Activated CD4-positive, alpha-beta T cell treated with anti-CD3 and anti-CD28 coated beads, Interleukin-2, Interleukin-4, amounts not matched to agents 100 ng/mL and 50 ng/mL, durations not matched to agents 16 hours and 8 hours (primary cell): Measurements from ENCODE around the gene WRAP53.

Source experiments
- DNase-seq: peaks from one replicate; pipeline ENCODE4 v3.0.0-alpha.2; 2020; ENCODE audit warnings: low spot score

Gene WRAP53

DNA sequence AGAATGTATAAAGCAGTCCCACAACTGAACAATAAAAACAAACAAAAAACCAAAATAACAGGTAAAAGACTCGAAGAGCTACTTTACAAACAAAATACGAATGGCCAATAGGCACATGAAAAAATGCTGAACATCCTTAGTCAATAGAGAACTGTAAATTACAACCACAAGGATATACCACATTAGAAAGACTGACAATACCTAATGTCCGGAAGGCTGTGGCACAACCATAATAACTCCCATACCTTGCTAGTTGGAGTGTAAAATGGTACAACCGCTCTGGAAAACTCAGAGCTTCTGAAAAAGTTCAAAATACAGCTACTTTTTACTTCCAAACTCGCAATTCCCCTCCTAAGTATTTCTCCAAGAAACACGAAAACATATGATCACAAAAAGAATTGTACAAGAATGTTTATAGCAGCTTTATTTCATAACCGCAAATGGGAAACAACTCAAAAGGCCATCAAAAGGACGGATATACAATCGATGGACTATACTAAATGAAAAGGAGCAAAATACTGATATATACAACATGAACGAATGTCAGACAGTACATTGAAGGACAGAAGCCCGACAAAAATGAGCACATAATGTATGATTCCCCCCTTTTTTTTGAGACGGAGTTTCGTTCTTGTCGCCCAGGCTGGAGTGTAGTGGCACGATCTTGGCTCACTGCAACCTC, 3.3 kb upstream of the WRAP53 start:
- DNase-seq, result no peak

DNA sequence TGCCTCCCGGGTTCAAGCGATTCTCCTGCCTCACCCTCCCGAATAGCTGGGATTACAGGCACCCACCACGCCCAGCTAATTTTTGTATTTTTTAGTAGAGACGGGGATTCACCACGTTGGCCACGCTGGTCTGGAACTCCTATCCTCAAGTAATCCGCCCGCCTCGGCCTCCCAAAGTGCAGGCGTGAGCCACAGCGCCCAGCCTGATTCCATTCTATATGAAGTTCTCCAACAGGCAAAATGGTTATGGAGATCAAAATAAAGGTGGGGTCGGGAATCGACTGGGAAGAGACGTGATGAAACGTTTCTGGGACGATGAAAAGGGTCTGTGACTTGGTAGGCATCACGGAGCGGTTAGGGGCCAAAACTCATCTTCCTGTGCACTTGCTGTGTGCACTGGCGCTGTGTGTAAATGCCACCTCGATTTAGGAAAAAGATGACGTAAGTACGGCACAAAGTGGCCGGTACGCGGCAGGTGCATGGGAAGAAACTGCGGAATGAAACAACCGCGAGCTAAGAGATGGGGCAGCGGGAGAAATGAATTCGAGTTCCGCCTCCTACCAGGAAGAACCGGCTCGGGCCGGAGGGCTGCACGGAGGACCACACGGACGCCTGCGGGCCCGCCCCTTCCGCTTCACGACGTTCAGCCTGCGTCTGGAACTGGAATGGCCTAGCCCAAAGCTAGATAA, 2.6 kb upstream of the WRAP53 start:
- DNase-seq, result peak; percentile 91

DNA sequence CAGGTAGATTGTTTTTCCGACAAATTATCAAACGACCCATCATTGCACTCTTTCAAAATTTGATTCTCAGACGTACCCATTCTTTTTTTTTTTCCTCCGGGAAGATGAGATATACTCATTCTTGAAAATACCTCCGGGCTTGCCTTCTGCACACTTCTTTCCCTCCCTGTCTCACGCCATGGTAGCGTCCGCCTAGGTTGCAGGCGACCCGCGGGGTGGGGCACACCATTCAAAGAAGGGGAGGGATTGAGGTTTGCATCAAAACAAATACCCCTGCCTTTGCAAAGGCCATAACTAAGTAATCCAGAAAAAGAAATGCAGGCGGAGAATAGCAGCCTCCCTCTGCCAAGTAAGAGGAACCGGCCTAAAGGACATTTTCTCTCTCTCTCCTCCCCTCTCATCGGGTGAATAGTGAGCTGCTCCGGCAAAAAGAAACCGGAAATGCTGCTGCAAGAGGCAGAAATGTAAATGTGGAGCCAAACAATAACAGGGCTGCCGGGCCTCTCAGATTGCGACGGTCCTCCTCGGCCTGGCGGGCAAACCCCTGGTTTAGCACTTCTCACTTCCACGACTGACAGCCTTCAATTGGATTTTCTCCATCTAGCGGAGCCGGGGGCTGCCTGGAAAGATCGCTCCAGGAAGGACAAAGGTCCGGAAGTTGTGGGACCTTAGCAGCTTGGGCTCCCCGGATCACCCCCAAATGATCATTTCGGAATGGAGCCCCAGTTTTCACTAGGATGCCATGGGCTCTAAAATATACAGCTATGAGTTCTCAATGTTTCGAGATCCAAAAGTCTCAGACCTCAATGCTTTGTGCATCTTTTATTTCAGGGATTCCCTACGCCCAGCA, 1.8 kb upstream of the WRAP53 start:
- peak; percentile 80 for DNase-seq

DNA sequence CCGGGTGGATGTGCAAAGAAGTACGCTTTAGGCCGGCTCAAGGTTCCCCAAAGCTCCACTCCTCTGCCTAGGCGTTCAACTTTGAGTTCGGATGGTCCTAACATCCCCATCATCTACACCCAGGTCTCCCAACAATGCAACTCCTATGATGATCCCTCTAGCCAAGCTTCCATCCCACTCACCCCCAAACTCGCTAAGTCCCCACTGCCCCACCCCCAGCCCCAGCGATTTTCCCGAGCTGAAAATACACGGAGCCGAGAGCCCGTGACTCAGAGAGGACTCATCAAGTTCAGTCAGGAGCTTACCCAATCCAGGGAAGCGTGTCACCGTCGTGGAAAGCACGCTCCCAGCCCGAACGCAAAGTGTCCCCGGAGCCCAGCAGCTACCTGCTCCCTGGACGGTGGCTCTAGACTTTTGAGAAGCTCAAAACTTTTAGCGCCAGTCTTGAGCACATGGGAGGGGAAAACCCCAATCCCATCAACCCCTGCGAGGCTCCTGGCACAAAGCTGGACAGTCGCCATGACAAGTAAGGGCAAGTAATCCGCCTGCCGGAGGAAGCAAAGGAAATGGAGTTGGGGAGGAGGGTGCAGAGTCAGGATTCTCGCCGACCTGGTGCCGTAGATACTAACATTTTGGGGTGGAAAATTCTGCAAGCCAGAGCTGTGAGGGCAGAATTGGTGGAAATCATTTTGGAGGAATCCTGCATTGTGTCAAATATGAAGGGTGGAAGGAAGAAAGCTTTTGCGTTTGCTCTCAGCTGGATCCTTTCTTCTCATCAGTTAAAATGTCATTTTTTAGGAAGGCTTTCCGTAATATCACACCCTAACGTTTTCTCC, 987 bp upstream of the WRAP53 start, which contains the start of gene TP53:
Gene TP53, minus strand, starts transcription at position 419 of the 836 bp plus-strand sequence. CDS start 10,896 bp downstream, outside the sequence.
- peak; percentile 95 for DNase-seq

DNA sequence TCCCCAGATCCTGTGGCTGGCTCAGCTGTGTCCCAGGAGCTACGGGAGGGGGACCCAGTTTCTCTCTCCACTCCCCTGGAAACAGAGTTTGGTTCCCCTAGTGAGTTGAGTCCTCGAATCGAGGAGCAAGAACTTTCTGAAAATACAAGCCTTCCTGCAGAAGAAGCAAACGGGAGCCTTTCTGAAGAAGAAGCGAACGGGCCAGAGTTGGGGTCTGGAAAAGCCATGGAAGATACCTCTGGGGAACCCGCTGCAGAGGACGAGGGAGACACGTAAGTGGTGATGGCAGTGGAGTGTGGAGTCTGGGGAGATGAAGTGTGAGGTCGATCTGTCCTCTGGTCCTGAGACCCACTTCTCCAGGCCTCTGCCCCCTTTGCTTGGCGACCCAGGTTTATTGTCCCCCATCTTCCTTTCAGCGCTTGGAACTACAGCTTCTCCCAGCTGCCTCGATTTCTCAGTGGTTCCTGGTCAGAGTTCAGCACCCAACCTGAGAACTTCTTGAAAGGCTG, 585 bp downstream of the WRAP53 start:
- DNase-seq, result no peak

DNA sequence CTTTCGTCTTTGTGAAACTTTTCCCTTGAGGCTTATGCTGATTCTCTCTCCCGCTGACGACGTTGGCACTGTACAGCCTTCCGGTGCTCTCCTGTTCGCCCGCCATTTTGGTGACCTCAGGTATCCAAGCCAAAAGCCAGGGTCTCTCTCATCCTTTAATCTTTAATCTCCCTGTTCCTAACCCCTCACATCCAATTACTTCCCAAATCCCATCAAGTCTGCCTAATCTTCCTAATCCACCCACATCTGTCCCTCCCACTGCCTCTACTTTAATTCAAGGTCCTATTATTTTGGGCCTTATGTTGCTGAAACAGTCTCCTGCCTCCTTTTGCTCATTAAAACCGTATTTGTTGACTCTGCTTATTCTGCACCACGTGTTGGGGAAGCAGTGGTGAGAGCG, 7.3 kb downstream of the WRAP53 start:
- no peak for DNase-seq

DNA sequence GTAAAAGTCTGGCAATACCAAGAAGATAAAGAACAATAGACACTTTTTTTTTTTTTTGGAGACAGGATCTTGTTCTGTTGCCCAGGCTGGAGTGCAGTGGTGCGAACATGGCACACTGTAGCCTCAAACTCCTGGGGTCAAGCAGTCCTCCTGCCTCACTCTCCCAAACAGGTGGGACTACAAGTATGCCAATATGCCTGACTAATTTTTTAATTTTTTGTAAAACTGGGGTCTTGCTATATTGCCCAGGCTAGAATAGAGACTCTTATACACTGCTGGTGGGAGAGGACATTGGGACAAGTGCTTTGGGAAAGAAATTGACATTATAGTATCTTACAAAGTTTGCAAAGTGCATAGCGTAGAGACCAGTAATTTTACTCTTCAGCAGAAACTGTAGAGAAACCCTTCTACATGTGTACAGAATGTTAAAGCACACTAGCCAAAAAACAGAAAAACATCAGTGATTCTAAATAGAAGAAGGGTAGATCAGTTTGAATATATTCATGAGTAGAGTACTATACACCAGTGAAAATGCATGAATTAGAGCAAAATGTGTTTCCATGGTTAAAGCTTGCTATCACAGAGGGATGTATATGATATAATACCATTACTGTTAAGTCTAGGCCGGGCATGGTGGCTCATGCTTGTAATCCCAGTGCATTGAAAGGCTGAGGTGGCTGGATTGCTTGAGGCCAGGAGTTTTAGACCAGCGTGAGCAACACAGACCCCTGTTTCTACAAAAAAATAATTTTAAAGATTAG, 9.7 kb downstream of the WRAP53 start:
- DNase-seq, result no peak

DNA sequence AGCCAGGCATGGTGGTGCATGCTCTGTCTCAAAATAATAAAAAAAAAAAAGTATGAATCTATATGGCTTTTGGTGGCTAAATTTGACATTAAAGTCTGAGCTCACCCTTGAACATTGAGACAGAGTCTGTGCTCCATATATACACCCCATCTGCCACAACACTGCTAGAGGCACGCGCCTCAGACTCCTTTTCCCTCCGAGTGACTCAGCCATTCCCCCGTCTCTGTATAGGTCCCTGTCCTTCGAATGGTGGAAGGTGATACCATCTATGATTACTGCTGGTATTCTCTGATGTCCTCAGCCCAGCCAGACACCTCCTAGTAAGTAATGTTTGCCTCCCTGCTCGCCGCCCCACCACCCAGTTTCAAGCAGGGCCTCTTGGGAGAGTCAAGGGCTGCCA, 12.2 kb downstream of the WRAP53 start:
- DNase-seq, result no peak

DNA sequence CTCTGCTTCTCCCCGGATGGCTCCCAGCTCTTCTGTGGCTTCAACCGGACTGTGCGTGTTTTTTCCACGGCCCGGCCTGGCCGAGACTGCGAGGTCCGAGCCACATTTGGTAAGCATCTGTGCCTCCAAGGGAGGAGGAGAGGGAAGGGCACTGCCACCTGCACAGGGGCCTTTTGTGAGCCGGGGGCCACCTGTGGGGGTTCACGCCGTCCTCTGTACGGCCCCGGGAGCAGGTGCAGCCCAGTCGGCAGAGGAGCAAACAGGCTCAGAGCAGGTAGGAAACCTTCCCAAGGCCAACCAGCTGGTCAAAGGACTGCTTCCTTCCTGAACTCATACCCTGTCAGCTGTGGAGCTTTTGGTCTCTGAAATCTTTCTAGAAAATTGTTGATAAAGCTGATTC, 13.4 kb downstream of the WRAP53 start:
- no peak for DNase-seq

DNA sequence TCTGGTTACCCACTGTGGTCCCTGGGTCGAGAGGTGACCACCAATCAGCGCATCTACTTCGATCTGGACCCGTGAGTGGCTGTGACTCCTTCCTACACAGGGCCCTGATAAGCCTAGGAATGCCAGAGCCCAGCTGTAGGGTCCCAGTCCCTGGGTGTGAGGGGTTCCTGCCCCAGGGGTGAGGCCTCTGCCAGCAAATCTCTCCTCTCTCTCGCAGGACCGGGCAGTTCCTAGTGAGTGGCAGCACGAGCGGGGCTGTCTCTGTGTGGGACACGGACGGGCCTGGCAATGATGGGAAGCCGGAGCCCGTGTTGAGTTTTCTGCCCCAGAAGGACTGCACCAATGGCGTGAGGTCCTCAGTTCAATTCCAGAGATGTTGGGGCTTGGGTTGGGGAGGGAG, 14.5 kb downstream of the WRAP53 start:
- DNase-seq, result no peak

DNA sequence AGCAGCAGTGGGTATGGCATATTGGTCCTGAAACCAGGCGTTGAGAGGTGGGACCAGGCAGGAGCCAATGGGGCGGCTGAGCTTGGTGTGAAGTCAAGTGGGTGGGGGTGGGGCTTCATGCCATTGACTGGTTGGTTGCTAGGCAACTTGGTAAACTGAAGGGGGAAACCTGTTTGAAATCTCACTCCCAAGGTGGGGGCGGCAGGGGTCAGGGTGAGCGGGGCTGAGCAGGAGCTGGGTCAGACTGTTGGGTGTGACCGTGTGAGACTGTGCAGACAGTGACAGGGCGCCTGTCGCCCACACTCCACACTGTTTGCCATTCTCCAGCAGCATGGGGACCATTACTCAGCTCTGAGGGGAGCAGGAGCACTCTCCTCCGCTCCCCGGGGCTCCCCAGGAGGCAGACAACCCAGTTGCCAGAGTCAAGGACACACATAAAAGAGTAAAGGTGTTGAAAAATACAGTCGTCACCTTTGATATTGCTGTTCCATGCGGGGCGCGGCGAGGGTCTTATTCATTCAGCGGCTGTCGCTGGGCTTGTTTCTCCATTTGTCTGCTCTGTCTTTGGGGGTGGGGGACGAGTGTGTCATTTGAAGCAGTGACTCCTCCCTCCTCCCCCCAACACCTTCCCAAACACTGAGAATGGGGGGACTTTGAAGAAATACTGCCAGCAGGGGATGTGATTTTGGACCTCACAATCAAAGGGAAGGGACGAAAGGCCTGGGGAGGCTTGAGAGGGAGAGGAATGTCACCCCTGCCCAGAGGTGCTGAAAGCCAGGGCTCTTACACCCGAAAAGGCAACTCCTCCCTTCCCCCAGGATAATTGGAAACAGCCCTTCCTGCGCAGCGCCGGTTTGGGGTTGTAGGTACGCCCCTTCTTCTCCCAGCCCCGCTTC, 15.6 kb downstream of the WRAP53 start:
- no peak for DNase-seq

DNA sequence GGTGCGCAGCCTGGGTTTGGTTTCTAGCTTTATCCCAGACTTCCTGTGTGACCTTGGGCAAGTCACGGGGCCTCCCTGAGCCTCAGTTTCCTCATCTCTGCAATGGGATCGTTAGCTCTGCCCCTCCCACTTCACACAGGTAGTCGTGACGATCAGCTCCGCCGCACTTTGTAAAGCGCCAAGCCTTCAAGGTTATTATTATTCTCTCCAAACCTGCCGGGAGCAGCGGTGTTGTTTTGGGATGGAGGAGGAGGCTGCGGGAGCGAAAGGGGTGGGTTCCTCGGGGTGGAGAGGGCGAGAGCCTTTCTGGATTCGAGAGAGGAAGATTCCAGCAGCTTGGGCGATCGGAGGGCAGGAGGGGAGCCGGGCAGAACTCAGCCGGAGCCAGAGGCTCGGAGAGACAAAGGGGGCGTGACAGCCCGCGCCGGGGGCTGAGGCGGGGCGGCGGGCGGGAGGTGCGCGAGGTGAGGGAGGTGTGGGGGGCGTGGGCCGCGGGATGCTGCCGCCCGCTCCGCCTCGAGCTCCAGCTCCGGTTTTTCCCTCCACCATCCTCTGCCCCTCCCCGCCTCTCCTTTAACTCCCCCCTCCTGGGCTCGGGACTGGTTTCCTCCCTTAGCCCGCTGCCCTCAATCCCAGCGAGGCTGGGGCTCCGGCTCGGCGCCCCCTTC, 16.5 kb downstream of the WRAP53 start, which contains the start of gene EFNB3:
Gene EFNB3, plus strand, starts transcription at position 602 of the 668 bp plus-strand sequence. CDS start 397 bp downstream, outside the sequence.
- DNase-seq, result no peak

DNA sequence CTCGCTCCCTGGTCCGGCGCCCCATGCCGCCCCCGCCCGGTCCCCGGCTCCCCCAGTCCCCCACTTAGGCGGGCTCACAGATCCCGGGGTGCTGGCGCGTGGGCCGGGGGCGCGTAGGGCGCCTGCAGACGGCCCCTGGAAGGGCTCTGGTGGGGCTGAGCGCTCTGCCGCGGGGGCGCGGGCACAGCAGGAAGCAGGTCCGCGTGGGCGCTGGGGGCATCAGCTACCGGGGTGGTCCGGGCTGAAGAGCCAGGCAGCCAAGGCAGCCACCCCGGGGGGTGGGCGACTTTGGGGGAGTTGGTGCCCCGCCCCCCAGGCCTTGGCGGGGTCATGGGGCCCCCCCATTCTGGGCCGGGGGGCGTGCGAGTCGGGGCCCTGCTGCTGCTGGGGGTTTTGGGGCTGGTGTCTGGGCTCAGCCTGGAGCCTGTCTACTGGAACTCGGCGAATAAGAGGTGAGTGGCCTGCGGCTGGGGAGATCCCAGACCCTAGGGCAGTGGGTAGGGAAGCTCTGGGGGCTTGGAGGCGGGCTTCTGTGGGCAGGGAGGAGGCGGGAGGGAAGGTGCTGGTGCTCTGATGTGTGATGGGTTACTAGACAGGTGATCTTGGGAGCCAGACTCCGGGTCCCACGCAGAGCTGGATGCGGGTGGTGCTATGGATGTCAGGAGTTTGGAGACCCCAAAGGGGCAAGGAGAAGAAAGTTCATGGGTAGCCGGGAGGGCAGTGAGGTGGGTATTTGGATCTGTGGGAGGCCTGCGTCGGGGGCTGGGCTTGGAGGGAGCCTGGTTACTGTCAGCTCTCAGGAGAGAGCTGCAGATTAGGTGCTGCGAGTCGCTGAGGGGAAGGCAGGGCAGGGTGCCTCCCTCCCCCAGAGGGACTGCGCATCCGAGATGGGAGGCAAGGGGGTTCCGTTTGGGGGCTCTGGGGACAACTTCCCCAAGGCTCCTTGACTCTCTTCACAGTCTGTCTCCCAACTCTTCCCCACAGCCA, 17.3 kb downstream of the WRAP53 start:
- DNase-seq, result no peak

DNA sequence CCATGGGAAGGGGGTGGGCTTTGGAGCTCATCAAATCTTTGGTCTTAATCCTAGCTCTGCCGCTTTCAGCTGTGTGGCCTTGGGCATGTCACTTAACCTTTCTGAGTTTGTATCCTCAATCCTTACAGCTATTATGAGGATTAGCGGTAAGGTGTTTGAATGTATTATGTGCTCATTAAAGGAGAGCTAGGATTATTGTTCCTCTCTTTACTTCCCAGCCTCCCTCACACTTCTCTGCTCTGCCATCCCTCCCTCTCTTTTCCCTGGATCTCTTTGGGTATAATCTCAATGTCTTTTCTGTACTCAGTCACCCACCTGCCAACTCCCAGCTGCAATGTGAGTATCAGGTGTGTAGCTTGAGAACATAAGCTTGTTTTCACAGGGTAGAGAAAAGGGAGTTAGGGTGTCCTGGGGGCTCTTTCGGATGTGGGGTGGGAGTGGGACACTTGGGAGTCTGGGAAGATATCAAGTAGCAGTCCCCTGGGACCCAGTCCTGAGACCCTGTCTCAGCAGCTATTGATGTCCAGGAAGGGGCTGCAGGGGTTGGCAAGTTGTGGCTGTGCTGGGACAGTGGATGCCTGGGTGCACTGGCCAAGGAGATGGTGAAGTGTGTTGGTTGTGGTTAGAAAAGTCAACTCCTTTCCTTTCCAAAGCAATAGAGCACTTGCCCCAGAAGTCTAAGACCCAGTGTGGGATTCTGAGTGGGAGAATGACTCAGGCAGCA, 18.5 kb downstream of the WRAP53 start:
- DNase-seq, result no peak

DNA sequence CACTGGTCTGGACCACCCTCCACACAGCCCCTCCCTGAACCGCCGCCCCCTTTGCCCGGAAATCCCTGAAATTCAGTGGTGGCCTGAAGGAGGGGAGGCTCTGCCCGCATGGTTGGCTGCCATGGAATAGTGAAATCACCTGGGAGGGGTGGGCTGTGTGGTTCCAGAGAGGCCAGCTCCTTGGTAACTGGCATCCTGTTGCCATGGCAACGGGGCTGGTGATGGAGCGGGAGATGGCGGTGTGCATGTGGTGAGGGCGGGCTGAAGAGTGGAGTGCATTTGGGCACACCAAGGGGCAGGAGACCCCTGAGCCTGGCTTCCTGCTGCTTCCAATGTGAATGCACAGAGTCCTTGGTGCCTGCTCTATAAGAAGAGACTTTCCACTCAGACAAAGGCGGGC, 19.2 kb downstream of the WRAP53 start:
- DNase-seq, result no peak

DNA sequence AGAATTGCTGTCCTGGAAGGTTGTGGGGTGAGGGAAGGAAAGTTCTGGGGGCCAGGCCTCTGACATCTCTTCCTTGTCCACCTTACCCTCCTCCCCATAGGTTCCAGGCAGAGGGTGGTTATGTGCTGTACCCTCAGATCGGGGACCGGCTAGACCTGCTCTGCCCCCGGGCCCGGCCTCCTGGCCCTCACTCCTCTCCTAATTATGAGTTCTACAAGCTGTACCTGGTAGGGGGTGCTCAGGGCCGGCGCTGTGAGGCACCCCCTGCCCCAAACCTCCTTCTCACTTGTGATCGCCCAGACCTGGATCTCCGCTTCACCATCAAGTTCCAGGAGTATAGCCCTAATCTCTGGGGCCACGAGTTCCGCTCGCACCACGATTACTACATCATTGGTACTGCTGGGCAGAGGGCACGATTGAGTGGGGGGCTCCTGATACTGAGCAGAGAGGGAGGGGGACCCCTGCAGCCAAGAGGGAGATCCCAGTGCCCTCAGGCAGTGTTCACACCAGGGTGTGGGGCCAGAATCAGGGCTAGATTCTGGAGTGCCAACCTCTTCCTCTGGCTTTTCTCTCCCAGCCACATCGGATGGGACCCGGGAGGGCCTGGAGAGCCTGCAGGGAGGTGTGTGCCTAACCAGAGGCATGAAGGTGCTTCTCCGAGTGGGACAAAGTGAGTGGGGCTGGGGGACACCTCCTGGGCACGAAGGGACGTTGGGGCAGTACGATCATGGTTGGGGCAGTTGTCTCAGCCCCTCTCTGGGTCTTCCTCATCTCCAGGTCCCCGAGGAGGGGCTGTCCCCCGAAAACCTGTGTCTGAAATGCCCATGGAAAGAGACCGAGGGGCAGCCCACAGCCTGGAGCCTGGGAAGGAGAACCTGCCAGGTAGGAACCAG, 19.8 kb downstream of the WRAP53 start:
- DNase-seq, result no peak
